Subcutaneous adipose tissue (tissue), 4 donors: Measurements from ENCODE around the gene PPP2R5D. TPM values are rescaled to one million over a fixed set of nuclear protein-coding genes. Genes with fewer than 3 reads are reported as not detected.

Source experiments
- CTCF ChIP-seq: fragments of 450-650 bp; IDR thresholded peaks from one replicate; pipeline ENCODE4 v1.5.1; 2016; ENCODE audit warnings: low read depth, mild to moderate bottlenecking, control low read depth, antibody characterized with exemption, moderate library complexity
- total RNA-seq, 4 donors: library from RNA; depleted of rRNA; stranded (reverse); fragments of >200 nt; gene quantifications; one replicate each; pipeline ENCODE4 v1.1.0, GENCODE V29; 2016

The PPP2R5D gene
- total RNA-seq, 4 donors from 2014 or later = 26.7 to 43.1 (median 34.7) TPM

GRCh38 chr6:43013843-43014433, 29.6 kb downstream of the PPP2R5D start, which contains the start of the genes KLHDC3 and MEA1:
TSS of gene KLHDC3 (plus strand) at chr6:43014249. CDS start at chr6:43017193, 2,944 bp downstream.
TSS of gene MEA1 (minus strand) at chr6:43013946. CDS start at chr6:43013813, 133 bp downstream.
- TF ChIP-seq CTCF = no peak

- no peak for TF ChIP-seq CTCF
Measured at GRCh38 chr6:43014434-43014909, 30.1 kb downstream of the PPP2R5D start.

DNA sequence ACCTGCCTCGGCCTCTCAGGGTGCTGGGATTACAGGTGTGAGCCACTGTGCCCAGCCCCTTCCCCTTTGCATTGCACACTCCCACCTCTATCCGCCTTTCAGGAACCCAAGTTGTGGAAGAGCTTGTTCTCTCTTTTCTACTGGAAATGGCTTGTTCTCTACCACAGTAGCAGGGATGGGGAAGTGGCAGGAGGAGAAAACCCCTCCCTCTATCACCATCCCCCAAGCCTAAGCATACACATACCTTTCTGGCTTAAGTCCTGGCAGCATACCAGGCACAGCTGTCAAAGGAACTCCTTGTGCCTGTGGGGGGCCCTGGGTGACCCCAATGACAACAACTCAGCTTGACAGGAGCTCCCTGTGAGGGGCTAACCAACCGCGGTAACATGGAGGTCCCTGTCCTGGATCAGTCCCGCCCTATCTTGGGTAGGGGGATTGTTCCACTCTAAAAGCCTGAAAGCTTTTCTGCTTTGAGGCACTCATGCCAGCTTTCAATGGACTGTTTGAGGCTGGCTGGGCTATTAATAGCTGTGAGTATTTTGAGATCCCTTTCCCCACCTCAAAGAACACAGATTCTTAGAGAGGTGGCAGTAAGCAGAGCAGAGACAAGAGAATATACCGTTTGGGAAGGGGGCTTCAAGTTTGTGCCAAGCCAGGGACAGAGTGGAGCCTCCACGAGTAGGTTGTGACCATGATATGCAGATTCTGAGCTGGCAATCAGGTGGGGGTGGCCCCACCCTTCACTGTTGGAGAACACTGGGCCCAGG, 32.0 kb downstream of the PPP2R5D start:
- no peak for TF ChIP-seq CTCF

DNA sequence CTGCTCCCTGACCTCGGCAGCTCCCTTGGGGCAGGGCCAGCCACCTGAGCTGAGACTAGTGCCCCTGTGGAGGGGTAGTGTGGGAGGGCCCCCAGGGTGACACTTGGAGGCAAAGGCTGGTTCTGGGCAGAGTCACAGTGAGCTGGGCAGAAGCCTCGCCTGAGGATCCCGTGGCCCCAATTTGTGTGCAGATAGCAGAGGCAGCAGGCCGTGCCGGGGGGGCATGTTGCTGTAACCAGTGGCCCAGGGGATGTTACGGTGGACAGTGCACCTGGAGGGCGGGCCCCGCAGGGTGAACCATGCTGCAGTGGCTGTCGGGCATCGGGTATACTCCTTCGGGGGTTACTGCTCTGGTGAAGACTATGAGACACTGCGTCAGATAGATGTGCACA, 32.6 kb downstream of the PPP2R5D start:
- TF ChIP-seq CTCF = no peak

DNA sequence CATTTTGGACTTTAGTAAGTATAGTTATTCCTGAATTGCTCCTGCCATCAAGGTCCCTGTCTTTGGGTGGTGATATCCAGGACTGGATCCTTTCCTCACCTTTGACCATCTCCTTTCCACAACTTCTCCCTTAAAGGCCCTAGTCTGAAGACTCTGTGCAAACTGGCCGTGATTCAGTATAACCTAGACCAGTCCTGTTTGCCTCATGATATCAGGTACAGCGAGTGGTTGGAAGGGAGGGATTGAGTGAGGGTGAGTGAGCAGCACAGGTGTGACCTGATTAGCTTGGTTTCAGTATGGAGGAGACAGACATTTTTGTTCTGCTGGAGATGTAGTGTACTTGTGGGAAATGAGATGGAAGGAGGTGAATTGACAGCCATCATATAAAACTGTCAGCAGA, 34.8 kb downstream of the PPP2R5D start:
- no peak for TF ChIP-seq CTCF

DNA sequence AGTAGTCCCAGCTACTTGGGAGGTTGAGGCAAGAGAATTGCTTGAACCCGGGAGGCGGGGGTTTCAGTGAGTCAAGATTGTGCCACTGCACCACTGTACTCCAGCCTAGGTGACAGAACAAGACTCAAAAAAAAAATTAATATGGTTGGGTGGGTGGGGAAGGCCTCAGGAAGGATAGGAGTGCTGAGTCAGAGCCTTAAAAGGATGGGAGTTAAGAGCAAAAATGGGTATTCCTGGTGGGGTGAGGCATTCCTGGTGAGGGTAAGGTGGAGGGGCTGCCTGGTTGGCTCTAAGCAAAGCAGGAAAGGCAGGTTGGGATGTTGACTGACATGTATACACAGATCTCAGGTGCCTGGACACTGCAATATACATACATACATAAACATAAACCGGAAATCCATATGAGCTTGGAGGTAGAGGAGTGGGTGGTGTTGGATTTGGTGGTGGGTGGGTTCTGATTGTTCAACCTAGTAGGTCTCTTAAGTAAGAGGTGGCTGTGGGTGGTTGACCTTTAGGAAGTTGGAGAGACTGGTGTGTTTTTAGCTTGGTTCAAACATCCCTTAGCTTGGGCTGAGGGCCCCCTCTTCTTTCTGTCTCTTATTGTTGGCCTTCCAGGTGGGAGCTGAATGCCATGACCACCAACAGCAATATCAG, 35.8 kb downstream of the PPP2R5D start:
- TF ChIP-seq CTCF = no peak

- TF ChIP-seq CTCF = no peak
Measured at GRCh38 chr6:43020847-43021246, 36.5 kb downstream of the PPP2R5D start.
